ENCODE results near the gene UTF1.
"Not testable (repeated sequence)": the region's sequence is repeated elsewhere in the genome, so short reads cannot be mapped to it uniquely, and the experiment has no call there.

Gene UTF1

DNA sequence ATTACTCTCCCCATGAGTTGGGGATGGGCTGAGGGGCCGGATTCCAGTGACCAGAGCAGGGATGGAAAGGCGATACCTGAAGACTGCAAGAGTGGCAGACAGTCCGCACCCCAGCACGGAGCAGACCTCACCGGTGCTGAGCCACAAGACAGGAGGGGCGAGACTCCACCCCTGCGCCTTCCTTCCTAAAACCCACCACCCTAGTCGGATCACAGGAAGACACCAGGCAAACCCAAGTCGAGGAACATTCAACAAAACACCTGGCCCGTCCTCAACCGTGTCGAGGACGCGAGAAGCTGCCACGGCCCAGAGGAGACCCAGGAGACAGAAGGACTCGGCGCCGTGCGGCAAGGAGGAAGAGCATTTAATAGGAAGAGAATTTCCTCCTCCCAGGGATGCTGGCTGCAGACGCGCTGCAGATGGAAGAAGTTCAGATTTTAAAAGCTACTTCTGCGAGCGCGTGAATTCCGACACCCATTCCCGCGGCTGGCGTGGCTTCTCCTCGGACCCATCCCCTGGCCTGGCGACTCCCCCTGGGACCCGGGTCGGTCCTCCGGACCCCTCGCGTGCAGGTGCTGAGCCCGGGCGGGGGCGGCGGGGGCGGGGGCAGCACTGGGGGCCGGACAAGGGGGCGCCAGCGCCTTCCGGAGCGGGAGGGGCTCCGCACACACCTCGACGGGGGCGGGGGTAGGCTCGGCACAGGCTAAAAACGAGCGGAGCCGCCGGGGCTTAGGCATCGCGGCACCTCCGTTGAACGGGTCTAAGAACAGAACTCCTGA lies 563 bp upstream of the UTF1 start:
- no peak for DNase-seq

DNA sequence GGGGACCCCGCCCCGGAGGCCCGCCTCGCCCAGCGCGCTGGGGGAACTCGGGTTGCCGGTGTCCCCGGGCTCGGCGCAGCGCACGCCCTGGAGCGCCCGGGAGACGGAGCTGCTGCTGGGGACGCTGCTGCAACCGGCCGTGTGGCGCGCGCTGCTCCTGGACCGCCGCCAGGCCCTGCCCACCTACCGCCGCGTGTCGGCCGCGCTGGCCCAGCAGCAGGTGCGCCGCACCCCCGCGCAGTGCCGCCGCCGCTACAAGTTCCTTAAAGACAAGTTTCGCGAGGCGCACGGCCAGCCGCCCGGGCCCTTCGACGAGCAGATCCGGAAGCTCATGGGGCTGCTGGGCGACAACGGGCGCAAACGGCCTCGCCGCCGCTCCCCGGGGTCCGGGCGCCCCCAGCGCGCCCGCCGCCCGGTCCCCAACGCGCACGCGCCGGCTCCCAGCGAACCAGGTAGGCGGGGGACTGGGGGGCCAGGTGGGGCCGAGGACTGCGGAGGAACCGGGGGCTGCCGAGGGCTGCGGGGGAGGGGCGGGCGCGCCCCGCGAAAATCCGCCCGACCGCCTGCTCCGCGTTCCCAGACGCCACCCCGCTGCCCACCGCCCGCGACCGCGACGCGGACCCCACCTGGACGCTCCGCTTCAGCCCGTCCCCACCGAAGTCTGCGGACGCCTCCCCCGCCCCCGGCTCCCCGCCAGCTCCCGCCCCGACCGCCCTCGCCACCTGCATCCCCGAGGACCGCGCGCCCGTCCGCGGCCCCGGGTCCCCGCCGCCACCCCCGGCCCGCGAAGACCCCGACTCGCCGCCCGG lies 574 bp downstream of the UTF1 start:
- peak; percentile 26 for DNase-seq

DNA sequence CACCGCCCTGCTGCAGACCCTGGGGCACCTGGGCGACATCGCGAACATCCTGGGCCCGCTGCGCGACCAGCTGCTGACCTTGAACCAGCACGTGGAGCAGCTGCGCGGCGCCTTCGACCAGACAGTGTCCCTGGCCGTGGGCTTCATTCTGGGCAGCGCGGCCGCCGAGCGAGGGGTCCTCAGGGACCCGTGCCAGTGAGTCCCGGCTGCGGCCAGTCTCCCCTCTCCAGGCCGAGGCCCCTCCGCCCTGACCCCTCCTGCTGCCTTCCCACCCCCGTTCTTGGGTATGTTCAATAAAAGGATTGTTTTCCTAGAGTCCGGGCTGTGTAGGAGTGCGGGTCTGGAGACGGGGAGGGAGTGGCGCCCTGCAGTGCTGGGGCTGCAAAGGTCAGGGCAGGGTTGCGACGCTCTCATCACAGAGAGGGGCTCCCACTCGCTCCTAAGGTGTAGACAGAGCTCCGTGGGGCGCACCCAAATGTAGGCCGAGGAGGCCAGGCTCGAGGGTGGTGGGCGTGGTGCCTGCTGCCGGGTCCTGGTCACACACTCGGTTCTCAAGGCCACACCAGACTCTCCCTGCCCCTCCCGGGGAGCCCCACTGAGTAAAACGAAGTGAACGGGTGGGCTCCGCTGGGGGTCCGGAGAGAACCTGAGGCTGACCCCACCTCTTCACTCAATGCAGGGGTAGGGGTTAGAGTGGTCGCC lies 1.4 kb downstream of the UTF1 start:
- no peak for DNase-seq

DNA sequence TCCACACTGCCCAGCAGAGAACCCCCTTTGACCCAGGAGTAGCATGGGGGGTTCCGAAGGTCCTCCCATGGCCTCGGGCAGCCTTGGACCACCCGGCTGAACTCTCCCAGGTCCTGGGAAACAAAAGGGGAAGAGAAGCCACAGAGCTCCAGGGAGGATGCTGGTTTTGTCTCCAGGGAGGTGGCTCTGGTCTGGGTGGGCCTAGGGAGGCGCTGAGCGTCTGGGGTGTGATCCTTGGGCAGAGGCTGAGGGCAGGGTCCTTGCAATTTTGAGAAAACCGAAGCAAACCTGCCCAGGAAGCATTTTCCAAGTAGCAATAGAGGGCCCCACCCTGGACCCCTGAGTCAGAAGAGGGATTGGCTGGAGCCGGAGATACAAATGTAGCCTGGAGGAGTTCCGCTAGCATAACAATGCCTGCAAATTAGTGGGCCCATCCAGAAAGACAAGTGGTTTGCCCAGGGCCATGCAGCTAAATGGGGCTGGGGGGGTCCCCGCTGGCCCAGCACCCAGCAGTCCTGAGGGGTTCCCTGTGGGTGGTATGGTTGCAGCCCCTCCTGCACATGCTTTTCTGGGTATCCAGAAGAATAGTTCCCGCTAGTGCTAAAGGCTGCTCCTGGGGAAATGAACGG lies 2.0 kb downstream of the UTF1 start:
- DNase-seq: no peak

DNA sequence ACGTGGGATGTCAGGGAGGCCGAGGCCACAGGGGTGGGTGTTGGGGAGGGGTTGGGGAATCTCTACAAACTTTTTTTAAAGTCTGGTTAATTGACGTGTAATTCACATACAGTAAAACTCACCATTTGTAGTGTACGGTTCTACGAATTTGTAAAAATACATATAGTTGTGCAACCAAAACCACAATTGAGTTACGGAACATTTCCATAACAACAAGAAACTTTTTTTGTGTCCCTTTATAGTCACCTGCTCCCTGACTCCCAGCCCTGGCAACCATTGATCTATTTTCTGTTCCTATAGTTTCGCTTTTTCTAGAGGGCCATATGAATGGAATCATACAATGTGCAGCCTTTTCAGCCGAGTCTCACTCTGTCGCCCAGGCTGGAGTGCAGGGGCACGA lies 4.8 kb downstream of the UTF1 start:
- DNase-seq: not testable (repeated sequence)

DNA sequence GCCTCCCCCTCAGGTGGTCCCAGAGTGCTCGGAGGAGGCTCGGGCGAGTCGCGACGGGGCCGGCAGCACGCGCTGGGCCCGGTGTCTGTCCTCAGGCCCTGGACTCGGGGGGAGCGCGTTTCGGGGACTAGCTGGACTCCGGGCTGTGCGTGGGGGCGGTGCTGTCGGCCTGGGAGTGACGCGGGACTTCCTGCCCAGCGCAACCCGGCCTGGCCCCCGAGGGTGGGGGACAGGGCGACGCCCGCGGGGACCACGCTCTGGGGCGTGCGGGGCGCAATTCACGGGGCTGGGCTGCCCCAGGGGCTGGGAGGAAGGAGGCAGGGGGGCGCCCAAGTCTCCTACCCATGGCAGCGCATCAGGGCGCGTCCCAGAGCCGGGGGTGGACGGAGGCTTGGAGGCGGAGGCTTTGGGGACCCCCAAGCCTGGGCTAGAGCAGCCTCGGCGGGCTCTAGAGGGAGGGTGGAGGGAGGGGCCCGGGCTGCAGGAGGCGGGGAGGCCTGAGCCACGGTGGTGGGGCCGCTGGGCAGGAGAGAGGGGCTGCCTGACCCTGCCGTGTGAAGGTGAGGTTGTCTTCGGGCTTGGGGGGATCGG lies 5.3 kb downstream of the UTF1 start:
- DNase-seq: no peak

DNA sequence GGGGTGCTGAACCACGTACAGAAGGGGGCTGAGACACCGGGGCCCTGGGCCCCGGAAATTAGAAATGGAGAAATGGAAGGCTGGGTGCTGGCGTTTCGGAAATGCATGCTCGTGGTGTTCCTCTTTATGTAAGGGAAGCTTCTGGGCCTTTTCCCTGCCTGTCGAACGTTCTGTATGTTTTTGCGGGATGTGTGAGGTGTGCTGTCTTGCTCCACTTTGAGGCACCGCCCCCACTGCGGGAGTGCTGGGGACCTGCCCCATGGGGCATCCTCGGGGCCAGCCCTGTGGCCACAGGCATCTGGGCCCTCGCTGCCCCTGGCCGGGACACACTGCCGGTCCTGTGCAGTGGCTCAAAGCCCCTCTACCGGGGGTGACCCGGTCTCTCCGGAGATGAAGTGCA lies 5.9 kb downstream of the UTF1 start:
- DNase-seq: no peak

DNA sequence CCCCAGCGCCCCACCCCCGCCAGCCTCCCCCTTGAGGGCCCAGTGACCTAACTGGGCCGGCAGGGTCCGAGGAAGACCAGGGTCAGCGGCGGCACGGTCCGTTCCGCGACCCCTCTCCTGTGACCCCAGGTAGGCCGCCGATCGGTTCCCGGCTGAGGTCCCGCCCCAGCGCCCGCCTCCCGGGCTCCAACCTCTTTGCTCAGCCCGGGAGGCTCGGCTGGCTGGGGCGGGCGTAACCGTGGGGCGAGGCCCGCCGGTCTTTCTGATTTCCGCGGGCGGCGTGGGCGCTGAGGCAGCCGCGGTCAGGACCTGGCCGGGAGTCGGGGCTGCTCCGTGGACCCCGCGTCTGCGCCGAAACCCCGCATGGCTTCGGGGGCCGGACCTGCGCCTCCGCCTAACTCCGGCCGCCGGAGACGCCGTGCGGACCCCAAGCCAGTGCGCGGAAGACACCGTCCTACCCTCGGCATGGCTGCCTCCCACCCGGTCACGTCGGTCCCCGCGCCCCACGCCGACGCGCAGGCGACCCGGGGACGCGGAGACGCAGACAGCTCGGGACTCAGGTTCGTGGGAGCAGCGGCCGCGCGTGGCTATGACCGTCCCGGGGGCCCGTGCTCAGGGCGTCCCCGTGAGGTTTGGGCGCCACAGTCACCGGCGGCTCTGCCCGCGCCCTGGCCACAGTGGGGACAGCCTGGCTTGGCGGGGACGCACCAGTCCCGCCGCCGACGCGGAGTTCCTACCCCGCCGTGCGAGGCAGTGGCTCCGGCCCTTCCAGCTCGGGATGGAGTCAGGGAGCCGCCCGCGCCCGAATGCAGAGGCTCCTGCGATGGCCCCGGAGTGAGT lies 6.6 kb downstream of the UTF1 start:
- no peak for DNase-seq

DNA sequence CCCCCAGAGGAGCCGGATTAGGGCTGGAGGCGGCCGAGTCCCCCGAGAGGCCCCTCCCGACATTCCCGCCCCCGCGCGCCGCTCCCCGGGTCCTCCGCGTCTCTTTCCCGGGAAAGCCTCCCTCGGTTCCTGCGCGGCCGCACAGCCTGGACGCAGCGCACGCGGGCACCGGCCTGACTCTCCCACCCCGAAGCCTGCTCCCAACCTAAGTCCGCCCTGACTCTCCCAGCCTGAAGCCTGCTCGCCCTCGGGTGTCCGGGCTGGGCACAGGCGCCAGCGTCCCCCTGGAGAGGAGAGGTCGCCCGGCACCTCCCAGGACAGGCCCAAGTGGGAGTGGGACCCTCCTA lies 7.2 kb downstream of the UTF1 start:
- no peak for DNase-seq

DNA sequence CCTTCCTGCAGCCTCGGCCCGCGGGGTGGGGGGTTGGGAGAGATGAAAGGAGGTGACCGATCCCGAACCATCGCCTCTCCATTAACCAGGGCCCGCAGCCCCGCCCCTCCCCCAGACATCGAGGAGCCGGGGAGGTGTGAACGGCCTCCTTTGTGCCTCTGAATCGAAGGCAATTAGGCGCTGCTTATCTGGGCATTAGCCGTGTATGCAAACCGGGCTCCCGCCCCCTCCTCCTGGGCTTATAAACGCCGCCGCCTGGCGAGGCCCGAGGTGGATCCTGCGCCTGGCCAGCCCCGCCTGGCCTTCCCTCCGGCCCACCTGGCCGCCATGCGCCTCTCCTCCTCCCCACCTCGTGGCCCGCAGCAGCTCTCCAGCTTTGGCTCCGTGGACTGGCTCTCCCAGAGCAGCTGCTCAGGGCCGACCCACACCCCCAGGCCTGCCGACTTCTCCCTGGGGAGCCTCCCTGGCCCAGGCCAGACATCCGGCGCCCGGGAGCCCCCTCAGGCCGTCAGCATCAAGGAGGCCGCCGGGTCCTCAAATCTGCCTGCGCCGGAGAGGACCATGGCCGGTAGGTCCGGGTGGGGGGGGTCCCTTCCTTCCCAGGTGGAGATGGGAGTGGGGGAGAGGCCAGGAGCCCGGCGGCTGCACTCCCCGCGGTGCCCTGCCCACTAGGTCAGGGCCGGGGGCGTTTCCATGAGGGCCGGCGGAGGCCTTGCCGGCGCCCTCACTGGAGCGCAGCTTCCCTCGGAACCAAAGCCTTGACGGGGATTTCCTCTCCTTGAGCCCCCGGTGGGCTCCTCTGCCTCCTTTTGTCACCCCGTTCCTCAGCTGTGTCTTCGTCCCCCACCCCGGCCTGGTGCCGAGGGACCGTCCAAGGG lies 7.8 kb downstream of the UTF1 start, which contains the start of gene VENTX:
Gene VENTX, plus strand, starts transcription at position 268 of the 878 bp plus-strand sequence. Its CDS starts 60 bp downstream, at position 328.
- peak; percentile 39 for DNase-seq

DNA sequence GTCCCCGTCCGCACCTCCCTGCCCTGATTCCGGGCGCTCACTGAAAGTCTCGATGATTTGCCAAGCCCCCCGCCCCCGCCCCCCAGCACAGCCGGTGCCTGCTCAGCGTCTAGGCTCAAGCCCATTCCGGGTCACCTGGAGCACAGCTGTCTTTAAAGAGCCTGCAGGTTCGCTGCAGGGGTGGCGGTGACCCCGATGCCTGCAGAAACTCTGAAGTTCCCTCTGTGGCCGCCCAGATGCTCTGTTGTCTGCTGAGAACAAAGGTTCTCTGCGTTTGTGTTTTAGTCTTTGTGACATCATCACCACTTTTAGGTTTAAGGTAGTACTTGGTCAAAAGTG lies 8.4 kb downstream of the UTF1 start:
- DNase-seq: no peak

DNA sequence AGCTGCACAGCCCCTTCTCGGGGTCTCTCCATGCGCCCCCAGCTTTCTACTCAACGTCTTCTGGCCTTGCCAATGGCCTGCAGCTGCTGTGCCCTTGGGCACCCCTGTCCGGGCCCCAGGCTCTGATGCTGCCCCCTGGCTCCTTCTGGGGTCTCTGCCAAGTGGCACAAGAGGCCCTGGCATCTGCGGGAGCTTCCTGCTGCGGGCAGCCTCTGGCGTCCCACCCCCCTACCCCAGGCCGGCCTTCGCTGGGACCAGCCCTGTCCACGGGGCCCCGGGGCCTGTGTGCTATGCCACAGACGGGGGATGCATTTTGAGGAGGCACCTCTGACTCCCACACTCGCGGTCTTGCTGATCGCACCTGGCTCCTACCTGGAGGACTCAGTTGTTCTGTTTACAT lies 10.0 kb downstream of the UTF1 start:
- DNase-seq: no peak

DNA sequence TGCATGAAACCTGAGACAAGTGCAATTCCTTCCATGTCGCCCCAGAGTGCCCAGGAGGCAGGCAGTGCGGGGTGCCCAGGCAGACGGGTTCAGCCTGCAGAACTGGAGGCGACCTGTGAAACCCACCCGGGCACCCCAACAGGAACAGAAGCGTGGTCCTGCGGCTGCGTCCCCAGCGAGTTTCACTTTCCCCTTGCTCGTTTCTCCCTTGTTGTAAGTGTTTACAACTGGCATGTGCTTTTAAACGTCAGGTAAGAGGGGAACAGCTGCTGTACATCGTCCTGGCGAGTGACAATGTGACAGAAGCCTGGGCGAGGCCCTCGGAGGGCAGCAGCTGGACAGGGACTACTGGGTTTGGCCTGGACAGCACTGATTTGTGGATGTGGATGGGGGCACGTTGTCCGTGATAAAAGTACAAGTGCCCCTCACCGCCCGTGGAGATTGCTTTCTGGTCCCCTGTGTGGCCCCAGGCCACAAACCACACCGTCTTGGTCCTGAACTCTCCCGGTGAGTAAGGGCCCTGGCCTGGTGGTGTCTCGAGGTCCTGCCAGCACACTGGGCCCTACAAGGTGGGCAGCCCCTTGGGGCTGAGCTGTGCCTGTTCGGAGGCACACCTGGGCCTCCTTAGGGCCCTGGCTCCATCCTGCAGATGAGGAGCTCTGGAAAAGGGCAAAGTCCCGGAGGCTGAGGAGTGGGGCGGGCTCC lies 11.6 kb downstream of the UTF1 start:
- DNase-seq: no peak

DNA sequence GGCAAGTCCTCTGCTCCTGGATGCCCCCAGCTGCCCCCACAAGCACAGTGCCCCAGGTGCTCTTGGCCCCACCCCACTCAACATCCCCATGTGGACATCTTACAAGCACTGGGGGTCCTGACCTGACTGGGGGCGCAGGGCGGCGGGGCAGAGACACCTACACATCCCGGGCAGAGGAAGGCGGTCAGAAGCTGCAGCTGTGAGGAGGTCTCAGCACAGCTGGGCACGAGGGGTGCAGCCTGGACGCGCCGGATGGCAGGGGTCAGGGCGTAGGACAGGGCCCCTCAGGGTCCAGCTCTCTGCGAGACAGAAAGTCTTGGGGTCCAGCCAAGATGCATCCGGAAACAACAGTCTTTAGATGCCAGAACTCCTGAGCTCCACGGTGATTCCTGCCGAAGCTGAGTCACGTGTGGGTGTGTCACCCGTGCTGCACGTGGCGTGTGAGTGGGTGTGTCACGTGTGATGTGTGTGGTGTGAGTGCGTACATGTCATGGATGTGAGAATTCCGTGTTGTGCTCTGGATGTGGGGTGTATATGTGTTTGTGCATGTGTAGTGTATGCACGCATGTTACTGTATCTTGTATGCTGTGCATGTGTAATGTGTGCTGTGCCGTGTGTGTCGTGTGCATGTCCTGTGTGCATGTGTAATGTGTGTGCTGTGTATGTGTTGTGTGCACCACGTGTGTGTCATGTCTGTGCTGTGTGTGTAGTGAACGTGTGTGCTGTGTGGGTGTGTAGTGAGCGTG lies 12.8 kb downstream of the UTF1 start:
- no peak for DNase-seq

DNA sequence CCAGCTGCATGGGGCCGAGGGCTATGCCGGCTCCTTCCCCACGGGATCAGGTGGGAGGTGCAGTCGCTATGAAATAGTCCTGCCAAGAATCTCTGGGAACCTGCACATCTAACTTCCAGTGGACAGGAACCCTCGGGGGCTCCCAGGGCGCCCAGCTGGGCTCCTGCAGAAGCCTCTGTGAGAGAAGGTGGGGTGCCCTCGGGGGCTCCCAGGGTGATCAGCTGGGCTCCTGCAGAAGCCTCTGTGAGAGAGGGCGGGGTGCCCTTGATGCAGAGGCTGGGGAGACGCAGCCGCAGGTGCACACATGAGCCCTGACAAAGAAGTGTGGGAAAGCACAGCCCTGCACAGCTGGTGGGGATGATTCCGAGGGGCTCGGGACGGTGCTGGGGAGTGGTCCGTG lies 13.6 kb downstream of the UTF1 start:
- DNase-seq: no peak

DNA sequence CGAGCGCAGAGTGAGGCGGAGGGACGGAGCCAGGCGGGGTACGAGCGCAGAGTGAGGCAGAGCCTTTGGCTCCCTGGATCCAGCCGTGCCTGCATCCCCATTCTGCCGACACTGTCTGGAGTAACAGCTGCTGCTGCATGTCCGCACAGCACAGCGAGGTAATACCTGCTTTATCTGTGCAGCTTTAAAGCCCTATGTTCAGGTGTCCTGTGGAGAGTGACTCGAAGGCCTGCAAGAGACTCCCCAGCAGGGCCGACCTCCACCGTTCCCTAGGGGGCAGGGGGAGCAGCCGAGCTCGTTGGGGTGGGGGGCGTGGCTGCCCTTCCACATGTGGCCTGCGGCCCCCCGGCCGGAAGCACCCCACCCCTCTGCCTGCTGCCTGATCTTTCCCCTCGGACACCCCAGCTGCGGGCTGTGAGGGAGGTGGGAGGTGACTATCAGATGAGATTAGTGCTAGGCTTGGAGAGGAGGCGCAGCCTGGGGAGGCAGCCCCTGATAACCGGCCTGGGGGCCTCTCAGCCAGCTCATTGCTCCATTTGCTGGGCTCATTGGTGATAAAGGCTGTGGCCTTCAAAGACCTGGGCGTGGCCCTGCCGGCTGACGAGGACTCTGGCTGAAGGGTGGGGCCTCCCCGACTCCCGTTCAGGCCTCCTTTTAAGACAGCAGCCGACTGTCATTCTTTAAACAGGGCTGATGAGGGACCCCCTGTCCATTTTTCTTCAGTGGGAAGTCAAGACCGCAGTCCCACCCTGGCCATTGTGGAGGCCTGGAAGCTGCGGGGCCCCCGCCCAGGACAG lies 15.6 kb downstream of the UTF1 start:
- no peak for DNase-seq

DNA sequence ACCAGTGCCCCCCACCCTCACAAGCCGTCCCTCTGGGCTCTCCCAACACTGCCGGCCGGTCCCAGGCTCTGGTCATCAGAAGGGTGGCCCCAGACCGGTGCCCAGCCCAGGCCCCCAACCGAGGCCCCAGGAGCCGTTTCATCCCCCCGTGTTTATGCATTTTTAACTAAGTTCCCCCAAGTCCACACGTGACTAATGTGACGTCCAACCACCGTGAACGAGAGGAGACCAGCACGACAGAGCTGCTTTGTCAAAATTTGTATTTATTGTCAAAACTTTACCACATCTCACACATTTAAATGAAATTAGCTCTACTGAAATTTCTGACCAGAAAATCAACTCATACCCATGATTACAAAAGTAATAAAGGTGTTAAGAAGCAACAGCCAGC lies 16.2 kb downstream of the UTF1 start:
- no peak for DNase-seq

DNA sequence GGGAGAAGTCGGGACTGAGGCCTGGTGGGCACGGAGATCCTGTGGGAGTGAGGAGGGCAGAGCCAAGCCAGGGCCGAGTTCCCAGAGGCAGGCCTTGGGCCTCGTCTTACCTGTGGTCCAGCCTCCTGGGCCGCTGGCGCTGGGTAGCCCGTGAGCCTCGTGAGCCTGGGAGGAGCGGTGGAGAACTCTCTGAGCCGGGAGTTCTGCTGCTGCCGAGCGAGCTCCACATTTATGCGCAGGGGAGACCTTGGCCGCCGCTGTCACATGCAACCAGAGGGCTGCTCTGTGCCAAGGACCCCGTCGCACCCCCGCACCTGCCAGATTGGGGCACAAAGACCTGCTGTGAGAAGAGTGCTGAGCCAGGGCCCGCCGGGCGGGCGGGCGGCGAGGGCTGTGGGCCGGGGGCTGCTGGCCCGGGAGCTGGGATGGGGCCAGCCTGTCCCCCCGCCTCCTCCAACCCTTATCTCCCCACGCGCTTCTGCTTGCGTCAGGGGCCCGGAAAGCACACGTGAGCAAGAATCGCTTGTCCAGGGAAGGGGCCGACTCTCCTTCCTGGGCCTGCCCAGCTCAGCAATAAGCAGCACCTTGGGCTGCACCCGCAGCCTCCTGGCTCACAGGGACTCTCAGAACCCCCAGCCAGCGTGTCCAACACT lies 17.8 kb downstream of the UTF1 start:
- DNase-seq: no peak

All from NCI-H1105 treated with DMSO at 0.1 percent for 48 hours (cell line).